Transverse colon (tissue), 4 donors: ENCODE data around the gene VSTM5. TPM values are rescaled to one million over a fixed set of nuclear protein-coding genes. Genes with fewer than 3 reads are reported as not detected.
"Not testable (repeated sequence)": the region's sequence is repeated elsewhere in the genome, so short reads cannot be mapped to it uniquely, and the experiment has no call there.

Experiments
- DNase-seq: peaks from one replicate; pipeline ENCODE4 v3.0.0-alpha.2; 2019
- H3K27ac ChIP-seq, 4 donors: fragments of 200-600 bp; sonication (generic); 2 replicates each; pipeline ENCODE4 v1.5.1; 2016 to 2018; ENCODE audit warnings: inconsistent platforms in 4 of 4
- H3K27me3 ChIP-seq: fragments of 200-600 bp; sonication (generic); 2 replicates; pipeline ENCODE4 v1.5.1; 2017; ENCODE audit warnings: inconsistent platforms
- H3K36me3 ChIP-seq, 4 donors: fragments of 200-600 bp; sonication (generic); 2 replicates each; pipeline ENCODE4 v1.5.1; 2017 to 2019; ENCODE audit warnings: inconsistent platforms in 4 of 4
- H3K4me1 ChIP-seq, 4 donors: fragments of 200-600 bp; sonication (generic); 2 replicates each; pipeline ENCODE4 v1.5.1; 2017 to 2020; ENCODE audit warnings: inconsistent platforms in 4 of 4
- H3K4me3 ChIP-seq, 4 donors: fragments of 200-600 bp; sonication (generic); 1 replicate in 1 of 4; 2 replicates in 3 of 4; pipeline versions ENCODE4 v1.5.1 to v1.6.1; 2017 to 2019; ENCODE audit warnings: inconsistent platforms in 4 of 4
- H3K9me3 ChIP-seq, 2 donors: fragments of 200-600 bp; sonication (generic); 2 replicates each; pipeline ENCODE4 v1.5.1; 2017 to 2019; ENCODE audit warnings: inconsistent platforms in 2 of 2
- CTCF ChIP-seq, 5 experiments: fragments of 200-600 bp in 3 of 5; fragments of 450-650 bp in 2 of 5; sonication (generic) in 3 of 5; IDR thresholded peaks; 1 replicate in 2 of 5; 2 replicates in 3 of 5; pipeline ENCODE4 v1.5.1; 2016 to 2017; ENCODE audit warnings: antibody characterized with exemption in 5 of 5, inconsistent platforms in 3 of 5, mild to moderate bottlenecking in 2 of 5, moderate library complexity in 1 of 5
- EP300 ChIP-seq: sonication (generic); formaldehyde crosslinking; IDR thresholded peaks from one replicate; pipeline ENCODE4 v1.6.1; 2017; ENCODE audit warnings: antibody characterized with exemption, low read depth
- POLR2A ChIP-seq: fragments of 450-650 bp; IDR thresholded peaks from one replicate; pipeline ENCODE4 v1.6.1; 2016; ENCODE audit warnings: antibody characterized with exemption, mild to moderate bottlenecking, moderate library complexity
- POLR2AphosphoS5 ChIP-seq, 3 donors: sonication (generic); formaldehyde crosslinking; IDR thresholded peaks; one replicate each; pipeline ENCODE4 v1.6.1; 2016; ENCODE audit warnings: antibody characterized with exemption in 3 of 3
- WGBS, 2 donors: methylation state at CpG; one replicate each; pipeline ENCODE4 v1.1.5; 2018; ENCODE audit warnings: low coverage in 1 of 2; 5-methylcytosine and 5-hydroxymethylcytosine counted together
- in situ Hi-C, 4 donors: fragments of 200-750 bp; cut with MboI; loops; one replicate each; pipeline versions ENCODE4 v1.15.0 to v1.15.1; 2017; ENCODE audit warnings: low sequenced_read_pairs in 3 of 4, low pct_ligation_motif_present in 1 of 4, low pct_unique_long_range_greater_than_20kb in 1 of 4
- intact Hi-C: fragments of 100-400 bp; cut with DNase I; formaldehyde crosslinking; loops from one replicate; pipeline ENCODE4 v1.15.1; 2023; ENCODE audit warnings: low total_unique reads
- total RNA-seq, 4 donors: library from RNA; depleted of rRNA; stranded (reverse); fragments of >200 nt; gene quantifications; one replicate each; pipeline ENCODE4 v1.1.0, GENCODE V29; 2016

Gene VSTM5
- total RNA-seq, 4 donors from 2014 or later: 0.96 to 3.4 (median 1.1) TPM; not detected in 1

DNA sequence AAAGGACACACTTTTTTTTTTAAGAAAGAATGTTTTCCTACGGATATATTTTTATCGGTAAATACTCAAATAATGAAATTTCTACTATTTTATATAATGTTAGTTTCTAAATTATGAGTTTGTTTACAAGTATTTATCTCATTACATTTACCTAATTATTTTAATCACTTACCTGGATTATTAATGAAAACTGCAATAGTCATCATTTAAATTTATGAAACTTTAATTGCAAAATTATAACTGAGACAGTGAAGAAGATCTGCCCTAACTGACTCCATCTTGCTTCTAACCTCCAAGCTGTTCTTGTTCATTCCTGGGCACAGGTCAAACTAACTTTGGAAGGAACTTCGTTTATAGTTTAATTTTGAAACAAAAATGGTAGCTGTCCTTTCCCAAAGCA lies 25.2 kb upstream of the VSTM5 start:
- DNase-seq: no peak
- in situ Hi-C loops: loop anchor here in 1 of 4 donors (25.0 kb wide), 1 partner anchor 637 kb away; the partner anchor contains the start of gene C11orf97
- WGBS, 2 donors: 83 to 85% methylated on average over 3 of the region's 3 CpGs

DNA sequence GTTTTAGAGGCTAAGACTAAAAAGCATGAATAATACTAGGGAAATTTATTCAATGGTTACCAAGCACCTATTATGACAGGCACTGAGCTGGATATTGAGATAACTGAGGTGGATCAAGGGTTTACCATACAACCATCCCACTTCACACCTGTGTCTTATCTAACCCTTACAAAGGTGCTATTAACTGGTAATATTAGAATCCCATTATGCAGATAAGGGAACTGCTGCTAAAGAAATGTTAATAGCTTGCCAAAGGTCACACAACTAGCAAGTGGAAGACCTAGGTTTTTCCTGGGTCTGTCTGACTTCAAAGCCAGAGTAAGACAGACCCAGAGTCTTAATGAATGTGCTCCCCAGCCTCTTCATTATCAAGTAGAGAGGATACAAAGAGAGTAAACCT lies 21.1 kb upstream of the VSTM5 start:
- in situ Hi-C loops: no loop called here
- Histone ChIP-seq H3K4me1 (no peaks in the 10 kb centered on the region), H3K36me3 (no peaks in the 10 kb centered on the region), H3K27ac (no peak overlapping the region), H3K27me3 (no peaks in the 10 kb centered on the region), H3K9me3 (no peaks in the 10 kb centered on the region), H3K4me3 (no peak overlapping the region)
- intact Hi-C loops: no loop called here
- no peak for TF ChIP-seq POLR2AphosphoS5 (IDR thresholded peaks at IDR 0.05)
- DNase-seq: no peak

More for the DNA sequence above, 25.2 kb upstream of the VSTM5 start:
- H3K9me3 ChIP-seq: no peaks in the 10 kb centered on the region
- no peak overlapping the region for H3K27ac ChIP-seq
- no peaks in the 10 kb centered on the region for H3K4me1 ChIP-seq
- no peaks in the 10 kb centered on the region for H3K36me3 ChIP-seq
- intact Hi-C loops: no loop called here
- H3K27me3 ChIP-seq: no peaks in the 10 kb centered on the region
- no peak for TF ChIP-seq POLR2A
- TF ChIP-seq POLR2AphosphoS5 (IDR thresholded peaks at IDR 0.05): no peak
- TF ChIP-seq EP300: no peak
- no peak for TF ChIP-seq CTCF (IDR thresholded peaks at IDR 0.05)
- no peak overlapping the region for H3K4me3 ChIP-seq

DNA sequence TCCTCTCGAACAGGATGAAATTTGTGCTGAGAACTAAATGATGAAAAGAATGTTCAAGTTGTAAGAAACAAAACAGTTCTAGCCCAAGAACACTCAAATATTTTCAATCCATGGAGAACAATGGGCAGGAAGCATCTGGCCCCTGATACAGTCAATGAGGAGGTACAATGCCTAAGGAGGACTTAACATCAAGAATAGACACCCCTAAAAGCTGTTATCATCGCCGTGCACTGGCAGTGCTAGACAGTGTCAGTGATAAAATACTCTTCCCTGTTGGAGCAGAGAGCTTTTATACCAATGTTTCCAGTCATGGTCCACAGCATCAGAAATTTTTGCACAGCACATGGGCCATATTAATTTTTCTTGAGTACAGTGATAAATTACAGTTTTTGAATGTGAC lies 20.2 kb upstream of the VSTM5 start:
- Histone ChIP-seq H3K9me3 (no peaks in the 10 kb centered on the region), H3K36me3 (no peaks in the 10 kb centered on the region), H3K4me1 (no peaks in the 10 kb centered on the region), H3K27me3 (no peaks in the 10 kb centered on the region), H3K27ac (no peak overlapping the region), H3K4me3 (no peak overlapping the region)
- in situ Hi-C loops: no loop called here
- WGBS, 2 donors: 79 to 88% methylated on average over 3 of the region's 3 CpGs
- TF ChIP-seq CTCF (IDR thresholded peaks at IDR 0.05) (no peak), POLR2A (no peak), POLR2AphosphoS5 (IDR thresholded peaks at IDR 0.05) (no peak), EP300 (no peak)
- intact Hi-C loops: no loop called here
- no peak for DNase-seq

DNA sequence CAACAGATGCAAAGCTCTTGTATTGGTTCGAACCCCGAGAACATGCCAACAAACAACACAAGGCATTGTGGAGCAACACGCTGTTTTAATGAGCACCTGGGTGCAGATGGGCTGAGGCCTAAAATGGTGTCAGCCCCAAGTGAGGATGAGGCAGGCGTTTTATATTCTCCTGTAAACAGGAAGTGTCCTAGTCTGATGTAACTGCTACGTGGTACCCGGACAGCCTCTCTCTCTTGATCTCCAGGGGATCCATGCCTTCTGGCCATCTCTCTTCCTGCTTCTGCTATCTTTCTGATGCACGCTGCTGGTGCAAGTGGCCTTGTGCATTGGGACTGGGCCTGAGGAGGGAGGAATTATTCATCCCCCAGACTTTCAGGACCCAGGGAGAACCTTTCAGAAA lies 19.4 kb upstream of the VSTM5 start:
- Histone ChIP-seq H3K4me3 (no peak overlapping the region), H3K36me3 (no peaks in the 10 kb centered on the region), H3K27ac (no peak overlapping the region), H3K27me3 (no peaks in the 10 kb centered on the region), H3K4me1 (no peaks in the 10 kb centered on the region), H3K9me3 (no peaks in the 10 kb centered on the region)
- WGBS, 2 donors: 77% methylated on average over 7 of the region's 7 CpGs; no CpG with 5 or more reads in 1 of the 2 donors
- in situ Hi-C loops (no loop called here), intact Hi-C loops (no loop called here)
- TF ChIP-seq POLR2A (no peak), CTCF (IDR thresholded peaks at IDR 0.05) (no peak), POLR2AphosphoS5 (IDR thresholded peaks at IDR 0.05) (no peak), EP300 (no peak)
- DNase-seq: no peak

GRCh38 chr11:93868404-93868803 lies 18.0 kb upstream of the VSTM5 start:
- H3K4me3 ChIP-seq, H3K27me3 ChIP-seq, in situ Hi-C loops, H3K36me3 ChIP-seq, intact Hi-C loops, H3K9me3 ChIP-seq, H3K27ac ChIP-seq, H3K4me1 ChIP-seq, DNase-seq: not testable (repeated sequence)
- WGBS, 2 donors: 78 to 80% methylated on average over 2 of the region's 2 CpGs
